Left kidney (tissue), 2 donors: ENCODE measurements around the gene MEMO1. TPM values are rescaled to one million over a fixed set of nuclear protein-coding genes. Genes with fewer than 3 reads are reported as not detected.
"Not testable (repeated sequence)": the region's sequence is repeated elsewhere in the genome, so short reads cannot be mapped to it uniquely, and the experiment has no call there.

ENCODE experiments used
- DNase-seq: peaks from one replicate; pipeline ENCODE4 v3.0.0-alpha.2; 2013
- polyA plus RNA-seq: library from polyadenylated mRNA; unstranded; fragments of 120-200 nt; gene quantifications from one replicate; pipeline ENCODE4 v1.2.1, GENCODE V29; 2013; ENCODE audit not compliant: insufficient read length

The MEMO1 gene
- polyA plus RNA-seq, 1 donor, result 36.1 TPM

DNA sequence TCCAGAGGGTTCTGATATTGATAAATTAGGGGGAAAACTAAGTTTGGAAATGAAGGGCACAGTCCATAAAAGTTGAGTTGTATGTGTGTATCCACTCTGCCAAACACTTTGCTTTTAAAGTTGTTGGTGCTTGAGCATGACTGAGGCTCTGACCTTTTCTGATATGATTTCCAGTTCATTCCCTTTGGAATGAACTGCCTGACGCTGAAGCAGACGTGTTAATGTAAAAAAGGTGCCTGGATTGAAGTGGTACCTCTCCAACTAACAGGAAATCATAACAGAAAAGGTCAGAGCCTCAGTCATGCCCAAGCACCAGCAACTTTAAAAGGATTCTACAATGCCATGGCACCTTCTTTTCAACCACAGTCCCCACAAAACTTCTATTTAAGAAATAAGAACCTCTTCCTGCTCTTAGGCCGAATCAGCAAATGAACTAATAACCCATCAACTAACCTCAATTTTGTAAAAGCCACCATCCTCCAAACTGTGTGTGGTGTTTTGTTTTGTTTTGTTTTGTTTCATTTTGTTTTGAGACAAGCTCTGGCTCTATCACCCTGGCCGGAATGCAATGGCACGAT, 52.6 kb downstream of the MEMO1 start:
- no peak for DNase-seq

DNA sequence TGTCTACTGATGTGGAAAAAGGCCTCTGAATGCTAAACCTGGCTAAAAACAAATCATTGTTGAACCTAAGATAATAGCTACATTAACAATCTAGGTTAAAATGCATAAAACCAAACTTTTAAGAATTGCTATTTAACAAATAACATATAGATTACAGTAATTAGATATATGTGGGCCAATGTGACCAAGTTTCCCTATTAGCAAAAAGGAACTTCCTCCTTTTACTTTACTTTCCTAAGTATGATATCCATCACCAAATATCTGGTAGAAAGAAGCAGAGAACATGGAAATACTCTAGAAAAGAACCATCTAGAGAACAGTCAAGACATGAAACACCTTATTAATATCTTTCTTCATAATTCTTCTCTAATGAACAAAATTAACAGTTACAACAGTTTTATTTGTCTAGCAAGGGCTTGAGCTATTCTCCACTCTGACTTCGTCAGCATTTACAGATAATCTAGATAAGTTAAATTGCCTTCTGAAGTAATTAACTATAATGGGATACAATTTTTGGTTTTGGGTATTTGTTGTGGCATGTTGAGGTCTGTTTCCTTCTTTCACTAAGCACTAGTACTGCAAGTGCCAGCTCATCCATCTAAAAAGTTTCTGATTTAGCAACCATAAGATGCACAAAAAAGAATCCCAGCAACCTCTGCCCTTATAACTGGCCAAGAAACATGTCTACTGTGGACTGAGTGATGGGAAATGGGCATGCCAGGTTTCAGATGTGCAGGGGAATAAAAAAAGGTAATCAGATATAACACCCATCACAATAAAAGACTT, 53.3 kb downstream of the MEMO1 start:
- no peak for DNase-seq

DNA sequence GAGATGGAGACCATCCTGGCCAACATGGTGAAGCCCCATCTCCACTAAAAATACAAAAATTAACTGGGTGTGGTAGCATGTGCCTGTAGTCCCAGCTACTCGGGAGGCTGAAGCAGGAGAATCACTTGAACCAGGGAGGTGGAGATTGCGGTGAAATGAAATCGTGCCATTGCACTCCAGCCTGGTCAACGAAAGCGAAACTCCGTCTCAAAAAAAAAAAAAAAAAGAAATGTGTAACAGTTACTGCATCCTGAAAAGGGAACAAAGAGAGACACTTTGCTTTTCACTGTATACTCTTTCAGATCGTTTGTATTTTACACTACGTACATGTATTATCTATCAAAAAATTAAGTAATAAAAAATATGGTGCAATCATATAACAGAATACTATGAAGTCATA, 53.9 kb downstream of the MEMO1 start:
- DNase-seq, result not testable (repeated sequence)

DNA sequence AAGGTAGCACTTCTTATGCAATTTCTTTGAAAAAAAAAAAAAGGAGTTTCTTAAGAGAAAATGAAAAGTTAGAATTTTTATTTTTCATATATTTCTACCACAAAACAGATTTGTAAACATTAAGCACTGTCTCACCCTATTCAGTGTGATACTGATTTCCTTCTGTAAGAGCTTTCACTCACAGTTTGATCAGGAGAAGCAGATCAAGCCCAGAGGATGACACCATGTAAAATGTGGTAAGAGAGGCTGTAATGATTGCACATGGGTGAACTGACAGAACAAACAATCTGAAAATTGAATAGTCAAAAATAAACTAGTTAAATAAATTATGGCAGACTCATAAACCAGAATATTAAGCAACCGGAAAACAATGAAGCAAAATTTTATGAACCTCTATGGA, 54.5 kb downstream of the MEMO1 start:
- no peak for DNase-seq

DNA sequence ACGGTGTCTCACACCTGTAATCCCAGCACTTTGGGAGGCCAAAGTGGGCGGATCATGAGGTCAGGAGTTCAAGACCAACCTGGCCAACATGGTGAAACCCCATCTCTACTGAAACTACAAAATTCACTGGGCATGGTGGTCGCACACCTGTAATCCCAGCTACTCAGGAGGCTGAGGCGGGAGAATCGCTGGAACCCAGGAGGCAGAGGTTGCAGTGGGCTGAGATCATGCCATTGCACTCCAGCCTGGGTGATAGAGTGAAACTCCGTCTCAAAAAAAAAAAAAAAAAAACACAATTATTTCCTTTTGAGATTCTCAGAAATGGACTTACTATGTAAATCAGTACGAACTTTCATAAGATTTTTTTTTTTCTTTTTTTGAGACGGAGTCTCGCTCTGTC, 57.7 kb downstream of the MEMO1 start:
- not testable (repeated sequence) for DNase-seq

DNA sequence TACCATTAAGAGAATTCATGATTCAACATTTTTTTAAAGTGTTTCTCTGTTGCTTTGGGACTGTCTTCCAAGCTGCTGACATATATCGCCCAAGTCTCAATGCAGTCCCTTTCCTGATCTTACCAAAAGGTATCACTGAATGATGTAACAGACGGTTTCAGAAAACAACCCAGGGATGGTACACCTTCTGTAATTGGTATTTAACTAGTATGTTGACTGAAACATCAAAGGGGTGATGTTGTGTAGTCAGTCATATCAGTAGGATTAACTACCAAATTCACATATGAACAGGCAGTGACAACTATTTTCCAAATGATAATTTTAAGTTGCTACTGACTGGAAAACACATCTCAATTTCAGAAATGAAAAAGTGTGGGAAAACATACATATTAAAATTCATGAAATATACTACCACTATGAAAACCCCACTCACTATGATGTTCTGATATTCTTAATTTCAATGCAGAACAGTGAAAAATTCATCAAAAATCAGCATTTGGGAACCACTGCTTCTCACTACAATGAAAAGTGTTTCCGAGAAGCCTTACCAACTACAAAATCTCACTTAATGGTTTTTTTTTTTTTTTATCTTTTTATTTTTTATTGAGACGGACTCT, 59.8 kb downstream of the MEMO1 start:
- no peak for DNase-seq

DNA sequence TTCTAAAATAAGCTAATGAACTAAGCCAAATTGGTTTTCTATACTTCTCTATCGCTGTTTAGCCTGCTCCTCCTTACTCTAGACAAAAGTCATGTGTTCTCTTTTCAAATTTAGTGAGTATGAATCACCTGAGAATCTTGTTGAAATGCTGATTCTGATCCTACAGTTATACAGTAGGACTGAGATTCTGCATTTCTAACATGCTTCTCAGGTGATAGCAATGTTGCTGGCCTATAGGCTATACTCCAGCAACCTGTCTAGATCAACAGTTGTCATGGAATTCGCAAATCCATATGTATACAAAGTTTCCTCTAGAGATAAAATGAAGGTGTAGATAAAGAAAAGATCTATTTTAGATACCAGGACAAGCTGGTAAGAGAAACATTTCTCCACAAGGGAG, 62.9 kb downstream of the MEMO1 start:
- no peak for DNase-seq

DNA sequence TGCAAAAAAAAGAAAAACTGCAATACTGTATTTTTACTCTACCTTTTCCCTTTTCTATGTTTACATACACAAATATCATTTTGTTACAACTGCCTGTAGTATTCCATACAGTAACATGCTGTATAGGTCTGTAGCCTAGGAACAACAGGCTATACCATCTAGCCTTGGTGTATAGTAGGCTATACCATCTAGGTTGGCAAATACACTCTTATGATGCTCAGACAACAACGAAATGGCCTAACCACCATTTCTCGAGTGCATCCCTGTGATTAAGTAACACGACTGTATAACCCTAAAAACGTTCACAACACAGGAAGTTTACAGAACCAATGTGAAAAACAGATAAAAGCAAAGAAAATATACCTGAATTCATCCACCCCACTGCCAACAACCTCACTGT, 64.0 kb downstream of the MEMO1 start:
- DNase-seq, result no peak

DNA sequence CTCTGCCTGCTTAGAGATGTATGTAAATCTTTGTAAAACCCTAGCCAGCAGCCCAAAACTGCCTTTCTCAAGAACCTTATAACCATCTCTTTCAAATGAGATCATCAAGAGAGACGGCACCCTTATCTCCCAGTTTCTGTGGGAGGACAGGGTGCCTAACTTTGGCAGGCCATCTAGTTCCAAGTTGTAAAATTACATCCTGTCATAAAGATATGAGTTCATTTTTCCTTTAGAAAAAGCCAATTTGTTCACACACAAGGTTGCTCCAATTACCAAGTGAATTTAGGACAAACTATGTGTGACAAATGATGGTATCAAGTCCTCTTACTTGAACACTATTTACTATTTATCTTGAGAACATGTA, 65.3 kb downstream of the MEMO1 start:
- DNase-seq, result no peak

DNA sequence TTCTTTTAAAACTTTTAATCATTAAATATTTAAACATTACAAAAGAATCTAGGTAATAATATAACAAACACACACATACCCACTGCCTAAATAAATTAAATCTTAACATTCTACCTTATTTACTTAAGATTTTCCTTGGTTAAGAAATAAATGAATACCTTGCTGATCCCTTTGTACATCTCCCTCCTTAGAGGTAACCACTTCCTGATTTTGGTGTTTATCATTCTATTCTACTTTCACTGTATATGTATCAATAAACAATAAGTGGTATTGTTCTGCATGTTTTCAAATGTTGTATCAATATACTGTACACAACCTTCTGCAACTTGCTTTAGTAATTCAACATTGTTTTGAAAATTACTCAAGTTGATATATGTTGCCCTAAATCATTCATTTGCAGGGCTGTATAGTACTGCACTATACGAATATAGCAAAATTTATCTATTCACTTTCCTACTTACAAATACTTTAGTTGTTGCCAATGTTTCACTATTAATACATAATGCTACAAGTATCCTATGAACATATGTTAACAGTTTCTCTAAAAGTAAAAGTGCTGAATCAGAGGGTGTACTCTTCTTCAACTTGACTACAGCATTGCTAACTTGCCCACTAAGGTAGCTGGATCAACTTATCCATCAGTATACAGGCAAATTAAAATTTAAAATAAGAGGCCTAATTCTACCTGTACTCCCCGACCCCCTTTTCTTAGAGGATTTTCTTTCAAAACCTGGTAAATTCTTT, 65.8 kb downstream of the MEMO1 start:
- no peak for DNase-seq

DNA sequence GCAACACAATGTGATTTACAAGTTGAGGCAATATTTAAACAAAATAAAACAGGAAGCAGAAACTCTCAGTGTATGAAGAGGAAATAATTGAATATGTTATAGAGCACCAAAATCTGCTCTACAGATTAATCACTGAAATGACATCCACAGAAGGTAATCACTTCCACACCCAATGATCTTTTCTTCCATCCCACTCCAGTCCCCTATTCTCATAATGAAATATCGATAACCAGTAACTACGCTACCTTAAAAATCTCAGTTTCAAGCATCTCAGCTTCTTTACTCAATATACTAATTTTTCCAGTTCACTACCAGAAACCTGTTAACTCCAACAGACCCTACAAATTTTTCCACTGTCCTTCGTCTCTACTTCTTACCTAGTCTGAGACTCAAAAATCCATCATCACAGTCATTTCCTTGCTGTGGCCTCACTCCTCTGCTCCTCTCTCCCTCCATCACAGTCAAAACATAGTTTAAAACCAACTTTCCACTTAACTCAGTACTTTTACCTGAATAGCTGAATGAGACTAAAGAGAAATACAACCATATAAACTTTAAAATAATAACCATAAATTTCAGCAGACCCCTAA, 67.1 kb downstream of the MEMO1 start:
- no peak for DNase-seq

DNA sequence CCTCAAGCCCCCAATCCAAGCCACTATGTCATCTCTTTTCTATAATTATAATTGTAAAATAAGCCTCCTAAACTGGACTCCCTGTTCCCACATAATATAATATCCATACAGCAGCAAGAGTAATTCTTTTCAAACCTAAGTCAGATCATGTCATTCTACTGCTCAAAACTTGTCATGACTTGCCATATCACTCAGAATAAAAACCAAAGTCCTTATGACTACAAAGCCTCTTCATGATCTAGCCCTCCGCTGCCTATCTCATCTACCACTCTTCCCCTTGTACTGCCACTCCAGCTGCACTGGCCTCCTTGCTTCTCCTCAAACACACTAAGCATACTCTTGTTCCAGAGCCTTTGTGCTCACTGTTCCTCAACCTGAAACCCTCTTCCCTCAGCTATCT, 69.9 kb downstream of the MEMO1 start:
- no peak for DNase-seq

DNA sequence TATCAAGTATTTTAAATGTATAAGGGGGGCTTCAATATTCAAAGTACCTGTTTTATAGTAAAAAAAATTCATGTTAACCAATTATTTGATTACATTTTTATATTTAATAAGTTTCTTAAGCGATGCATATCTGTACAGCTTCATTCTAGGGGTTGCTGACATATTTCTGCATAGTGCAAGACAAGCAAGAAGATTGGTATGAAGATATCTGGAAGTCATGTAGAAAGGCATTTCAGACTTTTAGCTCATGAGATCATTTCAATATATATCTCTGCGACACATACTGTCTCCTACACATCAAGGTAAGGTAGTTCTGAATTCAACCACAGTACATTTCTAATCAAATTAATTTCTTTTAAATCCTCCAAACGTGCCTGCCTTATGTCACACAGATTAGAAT, 73.1 kb downstream of the MEMO1 start:
- DNase-seq, result no peak

DNA sequence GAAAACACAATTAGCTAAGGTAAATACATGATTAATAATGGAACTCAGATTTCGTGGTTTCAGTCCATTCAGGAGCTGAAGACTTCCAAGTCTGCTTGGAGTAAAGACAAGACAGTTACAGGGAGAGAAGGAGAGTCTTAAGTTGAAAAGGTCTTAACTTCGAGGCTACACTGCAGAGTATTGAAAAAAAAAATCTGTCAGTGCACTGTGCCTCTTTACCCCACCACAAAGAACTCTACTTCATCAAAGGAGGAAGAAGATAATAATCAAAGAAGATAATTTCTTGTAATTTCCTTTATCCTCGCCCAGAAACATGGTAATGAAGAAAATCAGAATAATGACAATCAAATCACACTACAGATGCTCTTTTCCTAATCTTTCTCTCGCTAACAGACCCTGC, 75.4 kb downstream of the MEMO1 start:
- DNase-seq, result no peak

DNA sequence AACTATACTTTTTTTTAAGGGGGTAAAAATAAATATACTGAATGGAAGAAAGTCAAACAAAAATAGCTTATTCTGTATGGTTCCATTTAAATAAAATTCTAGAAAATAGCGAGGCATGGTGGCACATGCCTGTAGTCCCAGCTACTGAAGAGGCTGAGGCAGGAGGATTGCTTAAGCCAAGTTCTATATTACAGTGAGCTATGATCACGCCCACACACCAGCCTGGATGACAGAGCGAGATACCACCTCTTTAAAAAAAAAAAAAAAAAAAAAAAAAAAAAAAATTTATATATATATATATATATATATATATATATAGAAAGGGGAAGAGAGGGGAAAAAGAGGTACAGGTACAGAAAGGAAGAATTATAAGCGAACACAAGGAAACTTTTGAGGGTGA, 77.7 kb downstream of the MEMO1 start:
- DNase-seq, result no peak

DNA sequence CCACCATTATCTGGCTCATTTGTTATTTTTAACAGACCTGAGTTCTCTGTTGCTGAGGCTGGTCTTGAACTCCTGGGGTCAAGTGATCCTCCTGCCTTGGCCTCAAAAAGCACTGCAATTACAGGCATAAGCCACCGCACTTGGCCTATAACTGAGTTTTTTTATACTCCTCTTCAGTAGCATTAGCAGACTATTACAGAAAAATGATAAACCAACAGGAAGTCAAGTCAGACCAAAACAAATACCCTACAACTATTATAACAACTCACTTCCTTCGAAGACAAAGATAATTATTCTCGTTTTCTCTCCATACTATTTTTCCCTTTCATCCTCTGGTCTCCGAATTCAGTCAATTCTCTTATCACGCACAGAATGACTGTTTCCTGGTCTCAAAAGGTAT, 78.2 kb downstream of the MEMO1 start:
- no peak for DNase-seq

DNA sequence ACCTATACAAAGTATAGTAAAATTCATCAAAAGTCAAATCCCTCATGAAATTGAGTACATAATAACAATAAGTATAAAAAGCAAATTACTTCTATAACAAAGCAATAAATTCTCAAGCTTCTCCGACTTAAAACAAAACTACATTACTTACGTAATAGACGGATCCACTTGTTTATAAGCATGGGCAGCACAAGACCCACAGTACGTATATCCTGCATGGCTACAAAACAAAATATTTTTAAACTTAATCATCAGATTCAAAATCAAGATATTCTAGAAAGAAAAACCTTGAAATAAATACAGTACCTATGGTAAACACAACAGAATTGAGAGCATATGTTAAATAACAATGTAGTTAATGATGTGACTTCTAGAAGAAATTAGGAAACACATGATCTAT, 78.9 kb downstream of the MEMO1 start:
- DNase-seq, result no peak

DNA sequence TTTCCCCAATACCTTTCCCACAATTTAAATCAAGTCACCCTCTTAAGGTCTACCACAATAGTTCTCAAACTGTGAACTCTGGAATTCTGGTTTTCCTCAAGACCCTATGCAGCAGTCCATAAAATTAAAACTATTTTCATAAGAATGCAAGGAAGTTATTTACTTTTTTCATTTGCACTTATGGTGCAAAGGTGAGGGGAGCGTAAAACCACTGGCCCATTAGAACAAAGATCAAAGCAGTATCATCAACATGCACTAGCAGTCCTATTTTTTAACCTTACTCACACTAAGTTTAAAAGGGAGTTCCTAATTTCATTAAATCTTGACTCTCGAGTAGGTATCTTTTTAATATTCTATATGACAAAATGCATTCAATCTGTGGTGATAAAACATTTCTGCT, 85.3 kb downstream of the MEMO1 start:
- no peak for DNase-seq

DNA sequence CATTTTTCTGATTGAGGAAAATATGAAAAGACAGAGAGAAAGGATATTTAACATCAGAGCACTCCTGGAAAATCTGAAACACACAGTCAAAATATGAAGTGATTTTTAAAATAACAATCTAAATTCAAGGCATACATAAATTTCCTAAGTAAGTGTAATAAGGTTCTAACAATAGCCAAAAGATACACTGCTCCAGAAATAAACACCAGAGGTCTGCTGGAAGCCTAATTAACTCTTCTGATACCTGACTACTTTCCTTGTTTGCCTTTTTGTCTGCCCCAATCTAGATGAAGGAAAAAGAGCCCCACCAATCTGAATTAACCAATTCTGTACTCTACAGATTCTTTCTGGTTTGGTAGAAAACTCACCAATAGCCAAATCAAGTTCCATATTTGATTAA, 87.1 kb downstream of the MEMO1 start:
- no peak for DNase-seq

DNA sequence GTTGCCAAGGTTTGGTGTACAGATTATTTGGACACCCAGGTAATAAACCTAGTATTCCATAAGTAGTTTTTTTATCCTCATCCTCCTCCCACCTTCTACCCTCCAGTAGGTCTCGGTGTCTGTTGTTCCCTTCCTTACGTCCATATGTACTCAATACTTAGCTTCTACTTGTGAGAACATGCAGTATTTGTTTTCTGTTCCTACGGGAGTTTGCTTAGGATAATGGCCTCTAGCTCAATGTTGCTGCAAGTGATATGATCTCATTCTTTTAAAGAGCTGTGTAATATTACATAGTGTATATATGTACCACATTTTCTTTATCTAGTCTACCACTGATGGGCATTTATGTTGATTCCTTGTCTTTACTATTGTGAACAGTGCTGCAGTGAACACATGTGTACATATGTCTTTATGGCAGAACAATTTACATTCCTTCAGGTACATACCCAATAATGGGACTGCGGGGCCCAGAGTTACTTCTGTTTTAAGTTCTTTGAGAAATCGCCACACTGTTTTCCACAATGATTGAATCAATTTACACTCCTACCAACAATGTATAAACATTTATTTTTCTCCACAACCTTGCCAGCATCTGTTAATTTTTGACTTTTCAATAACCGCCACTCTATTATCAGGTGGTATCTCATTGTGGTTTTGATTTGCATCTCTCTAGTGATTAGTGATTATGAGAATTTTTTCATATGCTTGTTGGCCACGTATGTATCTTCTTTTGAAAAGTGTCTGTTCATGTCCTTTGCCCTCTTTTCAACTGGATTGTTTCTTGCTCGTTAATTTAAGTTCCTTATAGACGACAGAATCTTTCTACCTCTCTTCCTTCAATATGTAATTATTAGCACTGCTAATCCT, 88.0 kb downstream of the MEMO1 start:
- no peak for DNase-seq

DNA sequence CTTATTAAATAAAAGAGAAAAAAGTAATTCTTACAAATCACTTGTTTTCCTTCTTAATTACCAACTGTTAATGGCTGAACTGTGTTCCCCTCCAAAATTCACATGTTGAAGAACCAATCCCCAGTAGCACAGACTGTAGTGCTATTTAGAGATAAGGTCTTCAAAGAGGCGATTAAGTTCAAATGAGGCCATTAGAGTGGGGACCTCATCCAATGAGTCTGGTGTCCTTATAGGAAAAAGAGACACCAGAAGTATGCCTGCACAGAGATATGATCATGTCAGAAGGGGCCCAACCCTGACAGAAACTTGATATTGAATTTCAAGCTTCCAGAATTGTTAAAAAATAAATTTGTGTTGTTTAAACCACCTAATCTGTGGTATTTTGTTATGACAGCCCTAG, 89.8 kb downstream of the MEMO1 start:
- DNase-seq, result no peak

DNA sequence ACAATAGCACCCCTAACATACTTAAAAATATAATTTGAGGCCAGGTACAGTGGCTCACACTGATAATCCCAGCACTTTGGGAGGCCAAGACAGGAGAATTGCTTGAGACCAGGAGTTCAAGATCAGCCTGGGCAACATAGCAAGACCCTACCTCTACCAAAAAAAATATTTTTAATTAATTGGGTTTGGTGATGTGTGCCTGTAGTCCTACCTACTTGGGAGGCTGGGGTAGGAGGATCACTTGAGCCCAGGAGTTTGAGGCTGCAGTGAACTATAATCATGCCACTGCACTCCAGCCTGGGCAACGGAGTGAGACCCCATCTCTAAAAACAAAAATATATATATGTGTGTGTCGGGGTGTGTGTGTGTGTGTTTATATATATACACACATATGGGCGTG, 91.3 kb downstream of the MEMO1 start:
- no peak for DNase-seq
